Measurements from ENCODE around the gene SYNGAP1. TPM values are rescaled to one million over a fixed set of nuclear protein-coding genes. Genes with fewer than 3 reads are reported as not detected.

The SYNGAP1 gene
- polyA plus RNA-seq, 1 donor, result 21.0 TPM

DNA sequence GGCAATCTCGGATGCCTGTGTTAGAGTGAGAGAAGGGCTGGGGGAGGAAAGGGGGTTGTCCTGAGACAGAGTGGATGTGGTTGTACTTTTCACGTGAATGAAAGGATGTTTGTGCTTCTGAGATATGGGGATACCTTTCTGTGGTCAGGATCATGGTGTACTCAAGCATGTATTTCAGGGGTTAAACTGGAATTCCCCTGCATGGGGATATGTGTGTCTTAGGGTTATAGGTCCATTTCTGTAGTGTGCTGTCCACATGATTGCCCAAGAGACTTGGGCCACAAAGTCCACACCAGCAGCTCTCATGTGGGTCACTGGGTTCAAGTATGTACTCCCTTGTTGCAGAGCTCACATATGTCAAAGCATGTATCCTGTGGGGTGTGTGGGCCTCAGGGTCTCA, 10.5 kb downstream of the SYNGAP1 start:
- H3K27me3 ChIP-seq (ENCODE audit: control insufficient read depth, insufficient read depth, low read length), result no peaks in the 10 kb centered on the region
- no peak overlapping the region for H3K4me3 ChIP-seq (ENCODE audit: low read length)
- H3K36me3 ChIP-seq (ENCODE audit: control insufficient read depth, insufficient read depth, low read length), result peaks cover 3% of the 10 kb centered on the region
- no CpG with 5 or more reads among the region's 2 CpGs for WGBS (ENCODE audit: insufficient coverage, low lambda C conversion rate)
- H3K27ac ChIP-seq (ENCODE audit: low read length), result peak overlapping the region; percentile 34
- H3K4me1 ChIP-seq (ENCODE audit: control insufficient read depth, insufficient read depth, low read length), result peaks cover 37% of the 10 kb centered on the region
- peak; percentile 70 to 78 for DNase-seq
- H3K9me3 ChIP-seq (ENCODE audit: control insufficient read depth, low read depth, low read length), result no peaks in the 10 kb centered on the region

DNA sequence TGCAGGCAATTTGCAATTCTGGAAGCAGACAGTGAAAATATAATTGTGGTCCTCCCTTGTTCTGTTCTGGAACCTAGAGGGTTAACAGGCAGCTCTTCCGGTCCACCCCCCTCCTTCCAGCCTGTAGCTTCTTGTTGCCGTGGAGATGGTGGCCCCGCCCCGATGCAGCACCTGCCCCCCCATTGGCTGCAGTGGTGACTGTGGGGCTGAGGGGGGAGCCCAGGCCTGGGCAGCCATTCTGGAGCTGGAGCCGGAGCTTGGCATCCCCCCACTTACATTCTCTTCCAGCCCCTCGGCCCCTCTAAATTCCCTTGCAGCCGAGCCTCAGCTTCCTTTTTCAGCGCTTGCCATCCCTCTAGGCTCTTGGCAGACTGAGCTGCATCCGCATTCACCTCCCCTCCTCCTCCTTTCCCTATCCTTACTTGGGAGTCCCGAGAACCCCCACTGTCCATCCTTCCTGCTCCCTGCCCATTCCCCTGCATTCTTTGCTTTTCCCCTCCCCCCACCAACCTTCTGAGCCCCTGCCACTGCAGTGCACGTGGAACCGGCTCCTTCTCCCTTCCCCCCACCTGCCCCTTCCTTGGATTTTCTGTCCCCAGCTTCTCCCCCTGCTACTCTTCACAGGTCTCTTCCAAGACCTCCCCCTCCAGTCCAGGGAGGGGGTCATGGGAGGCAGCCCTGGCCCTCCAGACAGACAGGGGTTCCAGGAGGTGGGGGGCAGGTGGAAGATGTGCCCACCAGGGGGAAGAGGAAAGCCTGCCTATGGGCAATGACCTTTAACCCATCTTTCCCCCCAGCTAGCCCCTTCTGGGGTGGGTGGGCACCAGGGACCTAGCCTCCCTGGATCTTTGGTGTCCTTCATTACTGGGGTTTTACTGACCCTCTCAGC, 11.4 kb downstream of the SYNGAP1 start:
- no peak overlapping the region for H3K4me3 ChIP-seq (ENCODE audit: low read length)

DNA sequence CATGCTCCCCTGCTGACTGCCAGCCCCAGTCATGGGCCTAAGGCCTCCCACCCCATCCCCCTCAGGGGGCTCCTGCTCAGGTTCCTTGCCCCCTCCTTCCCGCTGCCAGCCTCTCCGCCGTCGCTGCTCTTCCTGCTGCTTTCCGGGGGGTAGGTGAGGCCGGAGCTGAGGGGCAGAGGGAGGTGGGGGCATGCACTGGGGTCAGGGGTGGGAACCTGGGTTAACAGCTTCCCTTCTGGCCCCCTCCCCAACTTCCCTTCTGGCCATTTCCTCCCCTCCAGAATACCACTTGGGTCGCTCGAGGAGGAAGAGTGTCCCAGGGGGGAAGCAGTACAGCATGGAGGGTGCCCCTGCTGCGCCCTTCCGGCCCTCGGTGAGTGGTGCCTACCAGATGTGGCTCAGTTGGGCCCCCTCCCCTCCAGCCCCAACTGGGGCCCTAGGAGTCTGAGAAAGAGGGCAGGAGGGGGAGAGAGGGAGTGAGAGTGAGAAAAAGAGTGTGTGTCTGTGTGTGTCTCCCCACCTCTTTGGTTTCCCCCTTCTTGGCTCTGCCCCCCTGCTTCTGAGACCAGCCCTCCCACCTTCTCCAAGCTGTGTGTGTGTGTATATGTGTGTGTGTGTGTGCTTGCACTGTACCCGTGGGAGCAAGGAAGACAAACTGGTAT, 12.1 kb downstream of the SYNGAP1 start:
- peaks cover 16% of the 10 kb centered on the region for H3K36me3 ChIP-seq (ENCODE audit: control insufficient read depth, insufficient read depth, low read length)
- H3K27me3 ChIP-seq (ENCODE audit: control insufficient read depth, insufficient read depth, low read length), result no peaks in the 10 kb centered on the region
- WGBS (ENCODE audit: insufficient coverage, low lambda C conversion rate), result no CpG with 5 or more reads among the region's 12 CpGs
- no peak overlapping the region for H3K4me3 ChIP-seq (ENCODE audit: low read length)
- H3K27ac ChIP-seq (ENCODE audit: low read length), result no peak overlapping the region
- H3K9me3 ChIP-seq (ENCODE audit: control insufficient read depth, low read depth, low read length), result no peaks in the 10 kb centered on the region
- DNase-seq, result no peak
- H3K4me1 ChIP-seq (ENCODE audit: control insufficient read depth, insufficient read depth, low read length), result peaks cover 39% of the 10 kb centered on the region

More for the DNA sequence above, 11.4 kb downstream of the SYNGAP1 start:
- peak in 1 of 2 donors; percentile 54 for DNase-seq
- H3K36me3 ChIP-seq (ENCODE audit: control insufficient read depth, insufficient read depth, low read length), result peaks cover 11% of the 10 kb centered on the region
- H3K27ac ChIP-seq (ENCODE audit: low read length), result peak overlapping the region; percentile 21
- no peaks in the 10 kb centered on the region for H3K9me3 ChIP-seq (ENCODE audit: control insufficient read depth, low read depth, low read length)
- peaks cover 39% of the 10 kb centered on the region for H3K4me1 ChIP-seq (ENCODE audit: control insufficient read depth, insufficient read depth, low read length)
- no peaks in the 10 kb centered on the region for H3K27me3 ChIP-seq (ENCODE audit: control insufficient read depth, insufficient read depth, low read length)
- WGBS (ENCODE audit: insufficient coverage, low lambda C conversion rate), result no CpG with 5 or more reads among the region's 12 CpGs

DNA sequence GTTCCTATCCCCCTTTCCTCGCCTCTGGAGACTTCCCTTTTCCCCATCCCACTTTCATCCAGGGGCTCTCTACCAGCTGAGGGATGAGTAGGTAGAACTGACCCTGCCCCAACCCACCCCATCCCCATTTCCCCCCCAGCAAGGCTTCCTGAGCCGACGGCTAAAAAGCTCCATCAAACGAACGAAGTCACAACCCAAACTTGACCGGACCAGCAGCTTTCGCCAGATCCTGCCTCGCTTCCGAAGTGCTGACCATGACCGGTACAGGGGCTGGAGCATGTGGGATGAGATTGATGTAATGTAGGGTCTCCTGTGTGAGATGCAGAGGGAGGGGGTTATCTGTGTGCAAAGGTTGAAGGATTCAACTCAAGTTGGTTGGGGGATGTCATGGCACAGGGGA, 12.7 kb downstream of the SYNGAP1 start:
- Histone ChIP-seq H3K4me1 (ENCODE audit: control insufficient read depth, insufficient read depth, low read length) (peaks cover 33% of the 10 kb centered on the region), H3K27ac (ENCODE audit: low read length) (no peak overlapping the region), H3K4me3 (ENCODE audit: low read length) (no peak overlapping the region), H3K27me3 (ENCODE audit: control insufficient read depth, insufficient read depth, low read length) (no peaks in the 10 kb centered on the region), H3K36me3 (ENCODE audit: control insufficient read depth, insufficient read depth, low read length) (peaks cover 21% of the 10 kb centered on the region), H3K9me3 (ENCODE audit: control insufficient read depth, low read depth, low read length) (no peaks in the 10 kb centered on the region)
- DNase-seq, result no peak
- WGBS (ENCODE audit: insufficient coverage, low lambda C conversion rate), result no CpG with 5 or more reads among the region's 10 CpGs

DNA sequence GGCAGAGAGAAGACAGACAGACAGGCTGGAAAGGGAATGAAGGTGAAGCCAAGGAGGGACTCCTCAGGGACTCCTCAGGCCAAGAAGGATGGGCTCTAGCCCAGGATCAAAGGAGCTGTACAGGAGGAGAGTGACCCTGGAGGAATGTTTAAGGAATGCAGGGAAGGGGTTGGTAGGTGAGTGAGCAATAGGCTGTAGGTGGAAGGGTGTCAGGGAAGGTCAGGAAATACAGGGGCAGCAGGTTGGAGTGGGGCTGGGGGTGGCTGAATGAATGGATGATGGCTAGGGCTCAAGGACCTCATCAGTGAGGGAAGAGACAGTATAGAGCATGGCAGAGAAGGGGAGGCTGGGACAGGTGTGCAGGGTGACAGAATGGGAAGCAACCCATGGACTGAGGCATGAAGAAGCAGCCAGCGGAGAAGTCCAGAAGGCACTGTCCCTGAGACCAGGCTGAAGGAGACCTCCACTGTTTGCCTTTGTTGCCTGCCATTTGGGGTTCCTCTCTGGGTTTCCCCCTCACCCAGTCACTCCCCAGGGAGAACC, 13.2 kb downstream of the SYNGAP1 start:
- Histone ChIP-seq H3K9me3 (ENCODE audit: control insufficient read depth, low read depth, low read length) (no peaks in the 10 kb centered on the region), H3K27me3 (ENCODE audit: control insufficient read depth, insufficient read depth, low read length) (no peaks in the 10 kb centered on the region), H3K27ac (ENCODE audit: low read length) (peak overlapping the region; percentile 34), H3K4me1 (ENCODE audit: control insufficient read depth, insufficient read depth, low read length) (peaks cover 33% of the 10 kb centered on the region), H3K36me3 (ENCODE audit: control insufficient read depth, insufficient read depth, low read length) (peaks cover 24% of the 10 kb centered on the region), H3K4me3 (ENCODE audit: low read length) (no peak overlapping the region)
- DNase-seq, result no peak
- no CpG with 5 or more reads among the region's 1 CpG for whole genome bisulfite sequencing (ENCODE audit: insufficient coverage, low lambda C conversion rate)

DNA sequence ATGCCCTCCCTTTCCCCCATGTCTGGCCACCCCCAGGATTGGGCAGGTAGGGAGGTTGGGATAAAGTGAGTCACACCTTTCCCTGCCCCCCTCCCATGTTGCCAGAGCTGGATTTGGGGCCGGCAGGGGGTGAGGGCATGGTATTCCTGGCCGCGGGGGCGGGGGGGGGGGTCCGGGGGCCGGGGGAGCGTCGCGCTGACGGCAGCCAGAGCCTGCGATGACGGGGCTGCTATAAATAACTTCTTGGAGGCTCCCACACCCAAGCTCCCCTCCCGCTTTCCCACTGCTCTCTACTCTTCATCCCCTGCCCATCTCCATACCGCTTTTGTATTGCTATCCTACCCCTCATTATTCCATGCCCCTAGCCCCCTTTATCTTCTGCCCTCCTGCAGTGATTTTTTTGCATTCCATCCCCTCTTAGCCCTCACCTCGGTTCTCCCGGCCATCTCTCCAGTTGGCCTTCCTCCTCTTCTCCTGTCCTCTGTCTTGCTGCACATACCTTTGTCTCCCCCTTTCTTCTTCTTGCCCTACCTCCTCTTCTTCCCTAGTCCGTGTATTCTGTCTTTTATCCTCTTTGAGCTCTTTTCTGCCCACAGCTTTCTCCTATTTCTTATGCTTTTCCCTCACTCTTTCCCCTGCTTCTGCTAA, 13.8 kb downstream of the SYNGAP1 start:
- Histone ChIP-seq H3K27me3 (ENCODE audit: control insufficient read depth, insufficient read depth, low read length) (no peaks in the 10 kb centered on the region), H3K4me1 (ENCODE audit: control insufficient read depth, insufficient read depth, low read length) (peaks cover 27% of the 10 kb centered on the region), H3K27ac (ENCODE audit: low read length) (peak overlapping the region; percentile 34), H3K36me3 (ENCODE audit: control insufficient read depth, insufficient read depth, low read length) (peaks cover 30% of the 10 kb centered on the region), H3K4me3 (ENCODE audit: low read length) (no peak overlapping the region), H3K9me3 (ENCODE audit: control insufficient read depth, low read depth, low read length) (no peaks in the 10 kb centered on the region)
- WGBS (ENCODE audit: insufficient coverage, low lambda C conversion rate), result 57% methylated on average over 2 of the region's 17 CpGs
- no peak for DNase-seq

DNA sequence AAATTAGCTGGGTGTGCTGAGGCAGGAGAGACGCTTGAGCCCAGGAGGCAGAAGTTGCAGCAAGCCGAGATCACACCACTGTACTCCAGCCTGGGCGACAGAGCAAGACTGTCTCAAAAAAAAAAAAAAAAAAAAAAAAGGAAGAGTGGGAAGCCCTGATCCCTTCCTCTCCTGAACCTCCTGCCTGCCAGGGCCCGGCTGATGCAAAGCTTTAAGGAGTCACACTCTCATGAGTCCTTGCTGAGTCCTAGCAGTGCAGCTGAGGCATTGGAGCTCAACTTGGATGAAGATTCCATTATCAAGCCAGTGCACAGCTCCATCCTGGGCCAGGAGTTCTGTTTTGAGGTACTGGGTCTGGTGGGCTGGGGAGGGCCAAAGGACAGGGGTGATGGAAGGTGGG, 15.1 kb downstream of the SYNGAP1 start:
- Histone ChIP-seq H3K4me3 (ENCODE audit: low read length) (no peak overlapping the region), H3K27ac (ENCODE audit: low read length) (no peak overlapping the region), H3K4me1 (ENCODE audit: control insufficient read depth, insufficient read depth, low read length) (peaks cover 19% of the 10 kb centered on the region), H3K36me3 (ENCODE audit: control insufficient read depth, insufficient read depth, low read length) (peaks cover 37% of the 10 kb centered on the region), H3K27me3 (ENCODE audit: control insufficient read depth, insufficient read depth, low read length) (no peaks in the 10 kb centered on the region), H3K9me3 (ENCODE audit: control insufficient read depth, low read depth, low read length) (no peaks in the 10 kb centered on the region)
- no CpG with 5 or more reads among the region's 4 CpGs for WGBS (ENCODE audit: insufficient coverage, low lambda C conversion rate)
- no peak for DNase-seq

DNA sequence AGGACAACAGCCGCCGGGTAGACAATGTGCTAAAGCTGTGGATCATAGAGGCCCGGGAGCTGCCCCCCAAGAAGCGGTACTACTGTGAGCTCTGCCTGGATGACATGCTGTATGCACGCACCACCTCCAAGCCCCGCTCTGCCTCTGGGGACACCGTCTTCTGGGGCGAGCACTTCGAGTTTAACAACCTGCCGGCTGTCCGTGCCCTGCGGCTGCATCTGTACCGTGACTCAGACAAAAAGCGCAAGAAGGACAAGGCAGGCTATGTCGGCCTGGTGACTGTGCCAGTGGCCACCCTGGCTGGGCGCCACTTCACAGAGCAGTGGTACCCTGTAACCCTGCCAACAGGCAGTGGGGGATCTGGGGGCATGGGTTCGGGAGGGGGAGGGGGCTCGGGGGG, 17.8 kb downstream of the SYNGAP1 start:
- Histone ChIP-seq H3K9me3 (ENCODE audit: control insufficient read depth, low read depth, low read length) (no peaks in the 10 kb centered on the region), H3K4me1 (ENCODE audit: control insufficient read depth, insufficient read depth, low read length) (peaks cover 3% of the 10 kb centered on the region), H3K4me3 (ENCODE audit: low read length) (no peak overlapping the region), H3K27ac (ENCODE audit: low read length) (no peak overlapping the region), H3K36me3 (ENCODE audit: control insufficient read depth, insufficient read depth, low read length) (peaks cover 57% of the 10 kb centered on the region), H3K27me3 (ENCODE audit: control insufficient read depth, insufficient read depth, low read length) (no peaks in the 10 kb centered on the region)
- no CpG with 5 or more reads among the region's 18 CpGs for WGBS (ENCODE audit: insufficient coverage, low lambda C conversion rate)
- DNase-seq, result no peak

DNA sequence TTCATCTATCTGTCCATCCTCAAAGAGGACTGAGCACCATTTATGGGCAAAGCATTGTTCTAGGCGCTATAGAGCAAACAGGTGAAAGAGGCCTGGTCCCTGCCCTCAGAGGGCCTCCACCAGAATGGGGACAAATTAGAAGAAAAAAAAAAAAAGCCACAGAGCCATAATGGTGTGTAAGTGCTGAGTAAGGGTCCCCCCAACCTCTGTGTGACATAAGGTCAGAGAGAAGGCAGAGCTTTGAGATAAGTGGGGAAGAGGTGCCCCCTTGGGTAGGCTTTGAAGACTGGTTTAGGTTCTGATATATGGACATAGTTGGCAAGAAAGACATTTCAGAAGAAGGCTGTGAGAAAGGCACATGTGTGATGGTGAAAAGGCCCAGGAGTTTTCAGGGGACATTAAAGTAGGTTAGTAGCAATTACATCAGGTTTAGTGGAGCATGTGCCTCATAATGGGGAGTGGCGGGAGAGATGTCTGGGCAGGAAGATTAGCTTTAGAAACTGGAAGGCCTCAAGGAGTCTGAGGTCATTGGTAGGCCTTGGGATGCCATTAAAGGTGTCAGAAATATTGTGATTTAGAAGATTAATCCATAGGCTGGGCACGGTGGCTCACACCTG, 19.2 kb downstream of the SYNGAP1 start:
- Histone ChIP-seq H3K4me3 (ENCODE audit: low read length) (no peak overlapping the region), H3K36me3 (ENCODE audit: control insufficient read depth, insufficient read depth, low read length) (peaks cover 65% of the 10 kb centered on the region), H3K9me3 (ENCODE audit: control insufficient read depth, low read depth, low read length) (no peaks in the 10 kb centered on the region), H3K27ac (ENCODE audit: low read length) (no peak overlapping the region), H3K27me3 (ENCODE audit: control insufficient read depth, insufficient read depth, low read length) (no peaks in the 10 kb centered on the region), H3K4me1 (ENCODE audit: control insufficient read depth, insufficient read depth, low read length) (peaks cover 3% of the 10 kb centered on the region)
- WGBS (ENCODE audit: insufficient coverage, low lambda C conversion rate), result no CpG with 5 or more reads among the region's 3 CpGs
- DNase-seq, result no peak

Data from large intestine (tissue), 3 donors.